H1 (cell line): ENCODE measurements around the gene SNRNP200.

Experiments used
- BACH1 ChIP-seq: IDR thresholded peaks from 2 replicates; pipeline ENCODE4 v1.6.1; 2012; ENCODE audit warnings: low read length, improper control_type of control experiment
- CHD2 ChIP-seq: IDR thresholded peaks from 2 replicates; pipeline ENCODE4 v1.6.1; 2012; ENCODE audit warnings: low read length, improper control_type of control experiment
- CTCF ChIP-seq, 3 experiments: IDR thresholded peaks; 1 replicate in 2 of 3; 2 replicates in 1 of 3; pipeline versions ENCODE4 v1.5.1 to v1.6.1; 2011; ENCODE audit warnings: low read length in 3 of 3, mild to moderate bottlenecking in 3 of 3, inconsistent platforms in 2 of 3, low read depth in 1 of 3, moderate library complexity in 1 of 3; ENCODE audit not compliant: insufficient read depth in 1 of 3; ENCODE audit errors: control extremely low read depth in 1 of 3
- EP300 ChIP-seq, 2 experiments: IDR thresholded peaks; 1 replicate in 1 of 2; 2 replicates in 1 of 2; pipeline ENCODE4 v1.6.1; 2011 to 2012; ENCODE audit warnings: low read depth in 2 of 2, low read length in 2 of 2, mild to moderate bottlenecking in 2 of 2, borderline replicate concordance in 1 of 2, inconsistent platforms in 1 of 2, moderate library complexity in 1 of 2
- EZH2 ChIP-seq: fragments of 200-600 bp; sonication (generic); IDR thresholded peaks from 2 replicates; pipeline ENCODE4 v1.7.1; 2012; ENCODE audit warnings: low read depth, mild to moderate bottlenecking, moderate library complexity, low read length, inconsistent platforms; ENCODE audit not compliant: severe bottlenecking
- RAD21 ChIP-seq, 2 experiments: IDR thresholded peaks in 1 of 2; conservative IDR thresholded peaks in 1 of 2; 2 replicates each; pipeline ENCODE4 v1.6.1; 2011; ENCODE audit warnings: low read depth in 2 of 2, low read length in 2 of 2, improper control_type of control experiment in 1 of 2, inconsistent platforms in 1 of 2, mild to moderate bottlenecking in 1 of 2, moderate library complexity in 1 of 2
- RNF2 ChIP-seq: fragments of 200-900, 300-1000 bp; sonication (generic); IDR thresholded peaks from 2 replicates; pipeline ENCODE4 v1.7.1; 2016; ENCODE audit warnings: borderline replicate concordance, low read depth, mild to moderate bottlenecking, antibody characterized with exemption, low read length; ENCODE audit not compliant: poor library complexity, severe bottlenecking; ENCODE audit errors: missing control alignments
- TAF1 ChIP-seq: IDR thresholded peaks from 2 replicates; pipeline ENCODE4 v1.6.1; 2011; ENCODE audit warnings: mild to moderate bottlenecking, low read depth, low read length
- TEAD4 ChIP-seq: IDR thresholded peaks from 2 replicates; pipeline ENCODE4 v1.6.1; 2012; ENCODE audit warnings: low read depth, low read length, inconsistent platforms, mixed read lengths

GRCh38 chr2:96333708-96334107 is 28.4 kb upstream of the SNRNP200 start:
- no peak for TF ChIP-seq CTCF (IDR thresholded peaks at IDR 0.05; ENCODE audit: control extremely low read depth in 1 of 3, insufficient read depth in 1 of 3, low read depth in 1 of 3, low read length in 3 of 3)
- no peak for TF ChIP-seq BACH1
- TF ChIP-seq EP300 (IDR thresholded peaks at IDR 0.05; ENCODE audit: borderline replicate concordance in 1 of 2, low read depth in 2 of 2, low read length in 2 of 2): no peak
- TF ChIP-seq RAD21 (IDR thresholded peaks at IDR 0.05 in 1 of 2, conservative IDR thresholded peaks at IDR 0.05 in 1 of 2; ENCODE audit: low read depth in 2 of 2, low read length in 2 of 2): no peak
- TF ChIP-seq RNF2: no peak
- no peak for TF ChIP-seq TEAD4
- TF ChIP-seq CHD2: no peak
- no peak for TF ChIP-seq EZH2
- no peak for TF ChIP-seq TAF1
